OCI-M1 (cell line): ENCODE measurements around the gene TFF2.
A peak's percentile ranks its signal among the peaks of the same experiment; 100 is the strongest.

ENCODE experiments used
- DNase-seq: peaks from one replicate; lab custom pipeline; 2025; lab: John Stamatoyannopoulos, UW

TFF2 gene

DNA sequence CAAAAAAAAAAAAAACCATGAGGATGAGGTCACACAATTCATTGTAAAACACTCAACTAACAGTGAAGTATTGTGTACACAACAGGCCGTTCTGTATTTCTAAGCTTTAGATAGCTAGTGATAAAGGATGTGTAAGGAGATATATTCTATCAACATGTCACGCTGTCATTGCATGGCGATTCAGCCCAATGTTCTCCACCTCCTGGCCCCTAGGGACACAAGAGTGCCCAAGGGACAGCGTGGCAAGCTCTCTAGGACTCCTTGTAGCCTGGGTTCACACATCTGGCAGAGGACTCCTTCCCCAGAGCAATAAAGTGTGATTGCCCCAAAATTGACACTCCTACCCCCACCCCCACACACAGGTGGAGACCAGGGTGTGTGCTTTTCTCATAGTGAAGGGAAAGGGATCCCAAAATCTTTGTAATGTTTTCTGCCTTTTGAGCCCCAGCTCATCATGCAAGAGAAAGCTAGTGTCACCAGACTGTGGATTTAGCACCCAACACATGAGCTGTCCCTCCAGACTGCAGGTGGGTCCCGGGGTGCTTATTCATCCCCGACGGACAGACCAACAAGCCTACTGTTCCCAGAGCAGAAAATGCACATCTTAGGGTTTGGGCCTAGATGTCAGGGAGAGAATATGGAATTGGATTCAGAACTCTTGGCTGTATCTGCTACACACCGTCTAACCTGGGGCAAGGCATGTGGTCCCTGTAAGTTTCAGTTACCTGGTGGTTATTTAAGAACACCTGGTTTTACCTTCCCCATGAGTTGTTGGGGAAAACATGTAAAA, 33.6 kb upstream of the TFF2 start:
- peak; percentile 39 for DNase-seq

DNA sequence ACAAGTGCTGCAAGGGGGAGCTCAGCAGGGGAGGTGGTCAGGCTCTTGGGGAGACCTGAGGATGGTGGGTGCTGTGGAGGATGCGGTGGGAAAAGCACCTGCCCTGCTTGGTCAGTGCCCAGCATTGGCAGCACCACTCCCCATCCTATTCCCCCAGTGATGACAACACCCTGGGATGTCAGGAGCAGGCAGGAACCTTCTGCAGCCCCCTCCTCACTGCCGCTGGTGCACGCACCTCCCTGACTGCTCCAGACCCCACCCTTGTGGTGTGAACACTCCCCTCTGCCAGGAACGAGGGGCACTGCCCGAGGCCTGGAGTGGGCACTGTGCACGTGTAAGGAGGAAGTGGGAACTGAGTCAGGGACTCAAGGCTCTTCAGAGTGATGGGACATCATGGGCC, 32.5 kb upstream of the TFF2 start:
- no peak for DNase-seq

DNA sequence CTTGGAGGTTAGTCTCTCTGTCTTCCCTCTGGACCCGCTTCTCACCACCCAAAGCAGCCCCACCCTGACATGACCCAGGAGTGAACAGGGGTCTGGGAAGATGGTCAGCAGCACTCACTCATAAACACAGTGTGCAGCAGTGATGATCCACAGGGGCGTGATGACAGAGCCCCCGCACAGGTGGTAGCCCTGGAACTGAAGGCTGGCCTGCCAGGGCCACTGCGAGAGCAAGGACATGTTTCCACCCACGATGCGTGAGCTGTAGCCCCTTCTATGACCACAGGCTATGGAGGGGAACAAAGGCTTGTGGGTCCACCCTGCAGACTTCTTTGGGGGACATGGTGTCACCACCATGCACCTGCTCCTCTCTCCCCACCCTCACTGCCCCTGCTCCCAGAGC, 32.1 kb upstream of the TFF2 start:
- no peak for DNase-seq

DNA sequence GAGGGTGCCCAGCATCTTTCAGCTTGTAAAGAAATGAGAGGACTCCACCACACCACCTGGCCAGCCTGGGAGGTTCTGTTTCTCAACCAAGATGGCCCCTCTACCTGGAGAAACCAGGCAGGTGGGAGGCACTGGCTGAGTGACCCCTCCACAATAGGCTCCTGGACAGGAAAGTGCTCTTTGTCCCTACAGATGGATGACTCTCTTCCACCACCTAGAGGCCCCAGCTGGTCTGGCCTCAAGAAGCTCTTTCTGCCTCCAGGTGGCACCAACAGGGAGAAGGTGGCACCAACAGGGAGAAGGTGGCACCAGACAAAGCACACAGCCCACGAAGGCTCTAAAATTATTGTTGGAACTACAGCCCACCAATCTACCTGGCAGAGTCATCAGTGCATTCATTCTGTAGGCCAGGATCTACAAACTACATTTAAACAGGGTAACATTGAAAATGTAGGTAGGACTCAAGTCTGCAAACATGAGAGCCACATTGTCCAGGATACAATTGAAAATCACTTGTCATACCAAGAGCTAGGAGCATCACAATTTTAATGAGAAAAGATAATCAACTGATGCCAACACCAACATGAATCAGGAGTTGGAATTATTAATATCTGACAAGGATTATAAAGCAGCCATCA, 30.7 kb upstream of the TFF2 start:
- peak; percentile 62 for DNase-seq

DNA sequence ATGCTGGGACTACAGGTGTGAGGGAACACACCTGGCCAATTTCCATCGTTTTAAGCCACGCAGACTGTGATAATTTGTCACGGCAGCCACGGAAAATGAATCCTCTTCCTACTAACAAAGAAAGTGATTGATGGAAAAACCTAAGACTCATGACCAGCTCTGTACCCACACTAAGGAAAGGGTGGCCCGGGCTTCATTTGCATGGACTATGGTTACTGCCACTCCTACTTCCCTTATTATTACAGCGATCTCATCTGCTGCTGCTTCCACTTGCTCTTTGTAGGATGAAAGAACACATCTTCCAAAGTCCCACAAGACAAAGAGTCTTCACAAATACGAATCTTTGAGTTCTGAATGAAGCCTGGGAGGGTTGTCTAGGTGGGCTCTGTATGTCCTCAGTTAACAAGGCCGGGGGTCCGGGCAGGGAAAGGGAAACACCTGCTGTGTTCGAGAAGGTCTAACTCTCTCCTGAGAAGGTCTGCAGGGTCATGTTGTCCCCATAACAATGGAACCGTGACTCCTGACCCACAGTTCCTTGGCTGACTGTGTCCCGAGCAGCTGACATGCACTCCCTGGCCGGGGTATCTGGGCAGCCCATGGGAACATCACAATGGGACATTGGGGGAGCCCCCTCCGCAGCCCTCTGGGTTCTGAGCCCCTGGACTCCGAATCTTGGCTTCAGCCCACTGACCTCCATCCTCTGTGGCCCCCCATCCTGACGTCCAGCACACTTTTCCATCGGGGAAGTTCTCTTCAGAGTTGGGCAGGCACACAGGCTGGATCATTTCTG, 28.8 kb upstream of the TFF2 start:
- DNase-seq: peak; percentile 31

DNA sequence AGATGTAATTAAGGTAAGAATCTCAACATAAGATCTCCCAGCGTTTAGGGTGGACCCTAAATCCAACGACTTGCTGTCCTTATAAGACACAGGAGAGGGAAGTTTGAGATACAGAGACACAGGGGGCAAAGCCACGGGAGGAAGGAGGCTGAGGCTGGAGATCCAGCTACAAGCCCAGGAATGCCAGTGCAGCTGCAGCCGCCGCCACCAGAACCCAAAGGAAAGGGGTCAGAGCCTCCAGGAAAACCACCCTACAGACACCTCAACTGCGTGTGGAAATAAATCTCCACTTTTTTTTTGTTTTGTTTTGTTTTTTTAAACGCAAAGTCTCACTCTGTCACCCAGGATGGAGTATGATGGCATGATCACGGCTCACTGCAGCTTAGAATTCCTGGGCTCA, 27.6 kb upstream of the TFF2 start:
- no peak for DNase-seq

DNA sequence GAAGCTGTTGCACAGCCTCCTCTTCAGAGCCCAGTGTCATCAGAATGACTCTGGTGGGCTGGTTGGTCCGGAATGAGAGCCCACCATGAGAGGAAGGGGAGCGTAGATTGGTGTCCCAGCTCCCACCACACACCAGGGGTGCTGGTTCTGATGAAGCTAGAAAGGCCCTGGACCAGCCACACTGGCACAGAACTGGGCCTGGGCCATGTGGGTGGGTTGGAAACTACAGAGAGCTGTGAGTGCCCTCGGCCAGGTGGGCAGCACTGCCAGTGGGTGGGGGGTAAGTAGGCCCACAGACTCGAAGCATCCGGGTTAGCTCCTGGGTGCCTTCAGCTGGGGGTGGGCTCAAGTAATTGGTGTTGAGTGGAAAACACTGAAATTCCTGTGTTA, 27.2 kb upstream of the TFF2 start:
- DNase-seq: no peak

DNA sequence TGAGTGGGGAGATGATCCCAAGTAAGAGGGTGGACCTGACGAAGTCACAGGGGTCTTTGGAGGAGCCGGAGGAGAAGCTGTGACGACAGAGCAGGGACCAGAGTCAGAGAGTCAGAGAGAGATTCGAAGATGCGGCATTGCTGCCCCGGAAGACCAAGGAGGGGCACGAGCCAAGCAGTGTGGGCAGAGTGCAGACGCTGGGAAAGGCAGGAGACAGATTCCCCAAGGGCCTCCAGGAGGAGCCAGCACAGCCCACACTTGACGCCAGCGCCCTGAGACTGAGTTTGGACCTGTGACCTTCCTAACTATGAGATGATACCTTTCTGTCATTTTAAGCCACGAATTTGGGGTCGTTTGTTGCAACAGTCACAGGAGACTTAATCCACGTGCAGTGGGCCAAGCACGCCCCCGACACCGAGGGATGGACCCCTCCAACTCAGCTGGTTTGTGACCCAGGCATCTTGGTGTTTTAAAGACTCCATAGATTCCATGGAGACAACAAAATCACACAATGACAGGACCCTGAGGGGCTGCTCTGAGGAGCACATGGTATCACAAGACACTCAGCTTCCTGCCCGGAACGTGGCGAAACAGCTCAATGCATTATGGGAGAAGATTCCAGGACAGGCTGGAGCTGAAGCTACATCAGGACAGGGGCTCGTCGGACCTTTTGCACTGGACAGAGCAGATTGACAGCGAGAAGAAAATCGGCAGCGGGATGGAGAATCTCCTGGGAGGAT, 26.6 kb upstream of the TFF2 start:
- no peak for DNase-seq

DNA sequence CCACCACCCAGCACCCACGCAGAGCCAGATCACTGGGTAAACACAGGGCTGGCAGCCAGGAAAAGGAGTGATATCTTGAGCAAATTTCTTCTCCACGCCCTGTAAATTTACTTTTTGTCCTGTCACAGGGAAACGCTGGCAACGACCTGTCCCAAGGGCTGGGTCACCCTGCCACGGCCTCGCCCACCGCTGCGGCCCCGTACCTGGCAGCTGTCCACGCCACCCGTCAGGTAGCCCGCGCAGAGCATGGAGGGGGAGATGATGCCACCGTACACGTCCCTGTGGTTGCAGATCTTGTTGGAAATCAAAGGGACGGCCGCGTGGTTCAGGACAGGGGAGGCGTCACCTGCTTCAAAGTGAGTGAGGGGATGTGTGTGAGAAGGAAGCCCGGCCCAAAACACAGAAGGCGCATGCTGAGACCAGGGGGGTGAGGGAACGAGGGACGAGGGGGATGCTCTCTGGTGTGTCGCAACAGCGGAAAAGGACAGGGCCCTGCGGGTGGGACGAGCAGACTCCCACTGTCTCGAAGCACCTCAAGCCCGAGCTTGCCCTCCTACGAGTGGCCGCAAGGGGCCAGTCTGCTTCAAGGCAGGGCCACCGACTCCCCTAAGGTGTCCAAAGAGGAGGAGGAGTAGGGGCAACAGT, 25.7 kb upstream of the TFF2 start:
- peak; percentile 25 for DNase-seq

DNA sequence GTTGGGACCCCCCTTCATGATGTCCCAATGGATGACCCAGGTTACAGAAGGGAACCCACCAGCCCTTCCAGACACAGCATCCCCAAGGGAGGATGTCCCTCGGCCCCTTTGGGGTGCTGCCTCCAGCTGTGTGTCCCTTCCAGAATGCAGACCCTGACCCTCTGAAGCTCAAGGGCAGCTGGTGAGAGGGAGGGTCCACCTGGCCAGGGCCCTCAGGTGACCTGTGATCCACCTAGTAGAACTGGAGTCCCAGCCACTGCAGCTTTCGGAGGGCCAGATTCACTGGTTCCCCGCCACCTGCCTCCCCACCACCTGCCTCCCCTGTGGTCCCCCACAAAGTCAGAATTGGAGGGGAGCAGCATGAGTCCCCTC, 25.2 kb upstream of the TFF2 start:
- no peak for DNase-seq

DNA sequence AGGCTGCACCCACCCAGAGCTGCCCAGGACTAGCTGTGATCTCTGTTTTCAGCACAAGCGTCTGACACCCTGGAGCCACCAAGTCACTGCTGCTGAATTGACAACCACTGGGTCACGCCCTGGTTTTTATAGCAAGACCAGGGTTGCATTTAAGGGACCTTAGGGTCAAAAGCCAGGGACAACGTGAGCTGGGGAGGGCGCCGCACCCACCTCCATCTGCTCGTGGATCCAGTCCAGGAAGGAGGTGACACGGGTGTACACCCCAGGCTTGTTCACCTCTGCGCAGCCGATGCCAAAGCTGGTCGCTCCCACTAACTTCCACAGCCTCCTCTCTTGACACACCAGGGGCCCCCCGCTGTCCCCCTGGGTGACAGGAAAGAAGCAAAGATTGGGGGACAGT, 24.7 kb upstream of the TFF2 start:
- no peak for DNase-seq

DNA sequence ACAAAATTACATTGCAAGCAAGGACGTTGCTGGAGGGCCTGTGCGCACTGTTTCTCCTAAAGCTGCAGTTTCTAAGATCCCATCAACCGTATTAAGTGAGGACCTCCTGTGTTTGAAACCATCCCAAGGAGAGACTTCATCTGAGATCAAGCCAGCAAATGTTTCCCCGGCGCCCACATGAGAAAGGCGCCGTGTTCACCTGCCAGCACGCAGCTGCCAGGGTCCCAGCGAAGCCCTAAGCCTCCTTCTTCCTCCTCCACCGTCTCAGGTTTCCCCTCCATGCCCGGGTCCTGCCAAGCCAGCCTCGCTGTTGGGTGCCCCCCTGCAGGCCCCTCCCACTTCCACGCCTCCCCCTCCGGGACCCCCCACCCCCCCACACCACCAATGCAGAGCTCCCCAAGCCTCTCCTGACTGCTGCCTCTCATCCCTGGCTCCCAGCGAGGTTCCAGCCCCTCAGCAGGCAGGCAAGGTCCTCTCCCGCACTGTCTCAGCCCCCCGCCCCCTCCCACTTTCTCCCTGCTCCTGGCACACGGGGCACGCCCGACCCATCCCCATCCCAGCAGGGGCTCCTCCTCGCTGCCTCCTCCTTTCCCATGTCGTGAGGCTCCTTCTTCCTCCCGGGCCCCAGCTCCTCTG, 24.2 kb upstream of the TFF2 start:
- DNase-seq: no peak

DNA sequence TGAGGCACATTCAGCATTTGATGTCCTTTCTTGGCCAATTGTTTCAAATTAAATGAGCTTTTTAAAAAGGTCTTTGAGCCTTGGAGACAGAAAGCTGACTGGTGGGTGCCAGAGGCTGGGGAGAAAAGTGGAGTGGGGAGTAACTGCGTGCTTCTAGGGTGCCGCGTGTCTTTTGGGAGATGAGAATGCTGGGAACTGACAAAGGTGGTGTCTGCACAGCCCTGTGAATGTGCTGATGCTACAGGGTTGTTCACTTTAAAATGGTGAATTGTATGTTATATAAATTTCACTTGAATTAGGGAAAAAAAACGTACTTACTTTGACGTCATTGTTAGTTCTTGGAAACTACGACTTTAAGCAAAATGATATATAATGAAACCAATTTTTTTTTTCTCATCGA, 23.7 kb upstream of the TFF2 start:
- no peak for DNase-seq

DNA sequence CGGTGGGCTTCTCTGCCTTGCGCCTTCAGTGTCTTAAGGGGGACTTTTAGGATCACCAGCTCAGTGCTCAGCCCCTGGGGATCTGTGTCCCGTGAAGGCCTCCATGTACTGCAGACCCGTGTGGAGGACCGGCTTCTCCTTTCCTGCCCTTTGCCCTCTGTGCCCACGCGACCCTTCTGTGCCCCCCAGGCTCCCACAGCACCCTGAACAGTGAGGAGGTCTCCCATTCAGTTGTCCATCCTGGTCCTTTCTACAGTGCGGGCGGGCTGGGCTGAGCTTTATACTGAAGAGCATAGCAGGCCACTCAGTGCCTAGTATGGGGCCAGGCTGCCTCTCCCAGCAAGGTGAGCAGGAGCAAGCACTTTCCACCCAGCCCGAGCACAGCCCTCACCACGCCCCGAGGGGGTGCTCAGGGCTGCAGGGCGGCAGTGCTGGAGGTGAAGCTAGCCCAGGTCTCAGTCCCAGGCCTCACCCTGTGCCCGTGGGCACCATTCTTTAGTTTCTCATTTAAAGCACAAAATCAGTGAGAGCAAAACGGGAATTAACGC, 23.2 kb upstream of the TFF2 start:
- no peak for DNase-seq

DNA sequence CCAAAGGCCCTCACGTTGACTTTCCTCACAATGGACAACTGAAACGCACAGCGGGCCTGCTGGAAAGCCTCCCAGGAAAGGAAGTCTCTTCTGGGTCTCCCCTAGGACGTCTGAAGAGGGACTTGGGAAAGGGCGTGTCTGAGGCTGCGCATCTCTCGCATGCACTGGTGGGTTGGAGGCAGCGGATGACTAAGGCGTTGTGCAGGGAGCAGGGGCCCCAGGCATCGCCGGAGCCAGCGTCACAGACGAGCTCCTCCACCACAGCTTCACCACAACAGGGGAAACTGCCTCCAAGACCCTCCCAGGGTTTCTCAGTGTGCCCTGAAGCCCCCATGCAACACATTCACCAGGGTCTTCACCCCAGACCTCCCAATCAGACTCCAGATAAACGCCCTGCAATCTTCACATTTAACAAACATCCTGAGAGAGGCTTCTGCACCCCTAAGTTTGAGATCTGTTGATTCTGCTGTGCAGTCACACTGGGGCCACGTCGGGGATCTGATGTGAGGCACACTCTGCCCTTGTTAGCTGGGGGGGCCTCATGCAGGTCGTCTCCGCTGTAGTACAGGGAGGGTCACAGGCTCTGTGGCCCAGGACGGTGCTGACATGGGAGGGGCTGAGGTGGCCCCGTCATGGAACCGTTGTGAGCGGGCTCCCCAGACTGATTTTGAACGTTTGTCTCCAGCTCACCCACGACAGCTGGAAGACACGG, 22.6 kb upstream of the TFF2 start:
- no peak for DNase-seq

DNA sequence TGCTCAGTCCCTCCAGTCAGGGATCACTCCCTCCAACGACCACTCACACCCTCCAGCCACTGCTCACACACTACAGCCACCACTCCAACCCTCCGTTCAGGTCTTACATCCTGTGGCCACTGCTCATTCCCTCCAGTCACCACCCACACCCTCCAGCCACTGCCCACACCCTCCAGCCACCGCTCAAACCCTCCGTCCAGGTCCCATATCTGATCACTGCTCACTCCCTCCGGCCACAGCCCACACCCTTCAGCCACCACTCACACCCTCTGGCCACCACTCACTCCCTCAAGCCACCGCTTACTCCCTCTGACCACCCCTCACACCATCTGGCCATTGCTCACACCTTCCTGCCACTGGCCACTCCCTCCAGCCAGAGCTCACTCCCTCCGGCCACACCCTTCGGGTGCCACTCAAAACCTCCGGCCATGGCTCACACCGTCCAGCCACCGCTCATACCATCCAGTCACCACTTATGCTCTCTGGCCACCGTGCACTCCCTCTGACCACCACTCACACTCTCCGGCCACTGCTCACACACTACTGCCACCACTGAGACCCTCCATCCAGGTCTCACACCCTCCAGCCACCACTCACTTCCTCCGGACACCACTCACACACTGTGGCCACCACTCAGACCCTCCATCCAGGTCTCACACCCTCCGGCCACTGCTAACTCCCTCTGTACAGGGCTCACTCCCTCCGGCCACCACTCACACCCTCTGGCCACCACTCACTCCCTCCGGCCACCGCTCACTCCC, 20.3 kb upstream of the TFF2 start:
- DNase-seq: peak; percentile 47

DNA sequence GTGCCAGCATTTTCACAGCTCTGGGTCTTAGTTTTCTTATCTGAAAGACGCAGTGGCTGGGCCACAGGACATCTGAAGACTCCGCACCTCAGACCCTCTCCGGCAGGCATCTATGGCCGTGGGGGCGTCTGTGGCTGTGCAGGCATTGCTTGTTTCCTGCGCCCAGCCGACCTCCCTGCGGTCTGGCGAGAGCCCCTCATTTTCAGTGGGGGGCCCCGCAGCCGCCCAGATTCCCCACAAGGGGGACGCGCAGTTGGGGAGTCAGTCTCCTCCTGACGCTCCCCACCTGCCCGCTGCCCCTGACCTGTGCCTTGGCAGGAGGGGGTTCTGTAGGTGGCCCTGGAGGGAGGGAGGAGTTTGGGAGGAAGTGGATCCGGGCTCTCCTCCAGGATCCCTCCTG, 19.0 kb upstream of the TFF2 start:
- DNase-seq: no peak

DNA sequence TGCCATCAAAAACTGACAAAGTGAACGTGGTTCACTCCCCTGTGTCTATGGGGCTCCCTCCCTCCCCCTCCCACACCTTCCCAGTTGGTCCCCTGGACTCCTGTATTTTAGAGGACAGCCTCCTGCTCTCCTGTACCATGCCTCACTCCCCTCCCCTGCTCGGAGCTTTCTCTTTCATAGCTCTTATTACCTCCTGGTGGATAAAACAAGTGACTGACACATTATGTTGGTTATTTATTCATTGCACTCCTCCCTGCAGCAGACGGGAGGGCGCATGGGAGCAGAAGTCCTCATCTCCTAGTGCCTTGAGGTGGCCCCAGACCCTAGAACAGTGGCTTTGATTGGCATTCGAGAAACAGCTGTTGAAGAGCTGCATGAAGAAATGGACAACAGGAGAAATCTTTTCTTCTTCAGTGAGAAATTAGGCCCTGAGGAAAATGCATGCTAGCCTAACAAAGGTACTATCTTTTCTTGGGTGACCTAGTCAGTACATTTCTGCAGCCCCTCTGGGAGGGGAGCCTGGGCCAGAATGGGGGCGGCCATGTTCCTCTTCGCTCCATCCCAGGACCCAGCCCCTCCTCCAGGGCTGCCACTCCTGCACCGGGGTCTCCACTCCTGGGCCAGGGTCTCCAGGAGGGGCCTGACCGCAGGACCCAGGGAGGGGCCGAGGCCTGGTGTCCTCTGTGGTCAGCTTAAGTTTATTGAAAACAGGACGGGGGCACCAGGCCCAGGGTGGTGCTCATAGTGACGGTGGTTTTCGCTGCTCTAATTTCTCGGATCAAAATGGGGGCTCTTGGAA, 16.8 kb upstream of the TFF2 start:
- DNase-seq: peak; percentile 36
